Astrocyte of the cerebellum (primary cell): ENCODE data around the gene TNC.

ENCODE experiments used
- DNase-seq: peaks from one replicate; pipeline ENCODE4 v3.0.0-alpha.2; 2011; ENCODE audit warnings: low read depth
- H3K4me3 ChIP-seq: 2 replicates; pipeline ENCODE4 v1.5.1; 2011; ENCODE audit warnings: mild to moderate bottlenecking, low read depth, low read length, moderate library complexity
- CTCF ChIP-seq: IDR thresholded peaks from 2 replicates; pipeline ENCODE4 v1.5.1; 2012; ENCODE audit warnings: low read length, low read depth, moderate library complexity, mild to moderate bottlenecking; ENCODE audit errors: missing control alignments
- in situ Hi-C: cut with HindIII; loops from 2 replicates; pipeline ENCODE4 v1.10.0; 2017; ENCODE audit warnings: low sequenced_read_pairs

The TNC gene

GRCh38 chr9:115018547-115019435, 99.2 kb downstream of the TNC start:
- no peak for TF ChIP-seq CTCF
- H3K4me3 ChIP-seq: no peak overlapping the region
- in situ Hi-C loops: loop anchor here (25.0 kb wide), 2 partner anchors 106 to 356 kb away; partner anchors contain the start of gene TEX53
- DNase-seq: peak; percentile 64

GRCh38 chr9:115016344-115016743, 101.6 kb downstream of the TNC start:
- TF ChIP-seq CTCF: no peak
- in situ Hi-C loops: loop anchor here (25.0 kb wide), 2 partner anchors 104 to 354 kb away; partner anchors contain the start of gene TEX53

GRCh38 chr9:115015018-115015635, 102.8 kb downstream of the TNC start:
- DNase-seq: peak; percentile 15
- in situ Hi-C loops: loop anchor here (25.0 kb wide), 2 partner anchors 103 to 353 kb away; partner anchors contain the start of gene TEX53
- TF ChIP-seq CTCF: peak; percentile 71
- H3K4me3 ChIP-seq: no peak overlapping the region

More at GRCh38 chr9:115016344-115016743, 101.6 kb downstream of the TNC start:
- DNase-seq: no peak
- no peak overlapping the region for H3K4me3 ChIP-seq

GRCh38 chr9:115014438-115014837, 103.5 kb downstream of the TNC start:
- TF ChIP-seq CTCF: no peak
- DNase-seq: no peak
- H3K4me3 ChIP-seq: no peak overlapping the region
- in situ Hi-C loops: loop anchor here (25.0 kb wide), 2 partner anchors 102 to 352 kb away; partner anchors contain the start of gene TEX53

GRCh38 chr9:115013998-115014397, 104.0 kb downstream of the TNC start:
- peak; percentile 77 for TF ChIP-seq CTCF
- DNase-seq: peak; percentile 76
- in situ Hi-C loops: loop anchor here (25.0 kb wide), 2 partner anchors 102 to 352 kb away; partner anchors contain the start of gene TEX53
- no peak overlapping the region for H3K4me3 ChIP-seq

- no peak for TF ChIP-seq CTCF
- in situ Hi-C loops: loop anchor here (25.0 kb wide), 2 partner anchors 100 to 350 kb away; partner anchors contain the start of gene TEX53
- no peak overlapping the region for H3K4me3 ChIP-seq
- DNase-seq: no peak
These were observed 105.5 kb downstream of the TNC start for GRCh38 chr9:115012486-115012885.
